Subcutaneous abdominal adipose tissue (tissue), 5 donors: Measurements from ENCODE around the gene STK39.

Experiments
- H3K27ac ChIP-seq: one replicate; pipeline ENCODE4 v1.7.0; 2013; ENCODE audit warnings: low read depth, mild to moderate bottlenecking, inconsistent platforms, low read length, moderate library complexity
- H3K27me3 ChIP-seq, 5 donors: one replicate each; pipeline ENCODE4 v1.7.0; 2013; ENCODE audit warnings: low read length in 5 of 5, inconsistent platforms in 1 of 5; ENCODE audit not compliant: control insufficient read depth in 5 of 5, insufficient read depth in 4 of 5
- H3K36me3 ChIP-seq, 5 donors: one replicate each; pipeline ENCODE4 v1.7.0; 2013; ENCODE audit warnings: low read length in 5 of 5; ENCODE audit not compliant: control insufficient read depth in 5 of 5, insufficient read depth in 5 of 5
- H3K4me1 ChIP-seq, 5 donors: one replicate each; pipeline ENCODE4 v1.7.0; 2013; ENCODE audit warnings: low read length in 5 of 5, mild to moderate bottlenecking in 3 of 5, moderate library complexity in 1 of 5; ENCODE audit not compliant: control insufficient read depth in 5 of 5, insufficient read depth in 5 of 5
- H3K4me3 ChIP-seq, 5 donors: one replicate each; pipeline ENCODE4 v1.7.0; 2013; ENCODE audit warnings: low read length in 5 of 5, low read depth in 1 of 5
- H3K9ac ChIP-seq, 5 donors: one replicate each; pipeline ENCODE4 v1.7.0; 2013; ENCODE audit warnings: low read length in 5 of 5, mild to moderate bottlenecking in 4 of 5, moderate library complexity in 3 of 5
- H3K9me3 ChIP-seq, 5 donors: one replicate each; pipeline ENCODE4 v1.7.0; 2013; ENCODE audit warnings: low read length in 5 of 5; ENCODE audit not compliant: control insufficient read depth in 5 of 5
- donor health status: healthy.
- donor health status: healthy.
- donor health status: healthy.
- donor health status: healthy.
- donor health status: healthy.

The STK39 gene

GRCh38 chr2:168231609-168232241 is 15.7 kb downstream of the STK39 start:
- H3K4me3 ChIP-seq: no peak overlapping the region
- H3K27me3 ChIP-seq: no peaks in the 10 kb centered on the region
- no peak overlapping the region for H3K9ac ChIP-seq
- H3K9me3 ChIP-seq: peaks cover 0 to 7% (median 5%) of the 10 kb centered on the region in 5 donors
- no peak overlapping the region for H3K27ac ChIP-seq
- H3K4me1 ChIP-seq: no peaks in the 10 kb centered on the region
- no peaks in the 10 kb centered on the region for H3K36me3 ChIP-seq

- H3K4me1 ChIP-seq: no peaks in the 10 kb centered on the region
- H3K27me3 ChIP-seq: no peaks in the 10 kb centered on the region
- H3K36me3 ChIP-seq: no peaks in the 10 kb centered on the region
- H3K27ac ChIP-seq: no peak overlapping the region
- no peak overlapping the region for H3K9ac ChIP-seq
- peaks cover 0 to 7% (median 5%) of the 10 kb centered on the region in 5 donors for H3K9me3 ChIP-seq
- no peak overlapping the region for H3K4me3 ChIP-seq
Measured at GRCh38 chr2:168230389-168230788, 17.0 kb downstream of the STK39 start.

- Histone ChIP-seq H3K27me3 (no peaks in the 10 kb centered on the region), H3K4me1 (no peaks in the 10 kb centered on the region), H3K27ac (no peak overlapping the region), H3K4me3 (no peak overlapping the region), H3K36me3 (no peaks in the 10 kb centered on the region), H3K9ac (no peak overlapping the region), H3K9me3 (no peaks in the 10 kb centered on the region)
Measured at GRCh38 chr2:168224346-168224745, 23.0 kb downstream of the STK39 start.

- no peaks in the 10 kb centered on the region for H3K4me1 ChIP-seq
- H3K36me3 ChIP-seq: no peaks in the 10 kb centered on the region
- no peak overlapping the region for H3K9ac ChIP-seq
- no peak overlapping the region for H3K4me3 ChIP-seq
- no peak overlapping the region for H3K27ac ChIP-seq
- no peaks in the 10 kb centered on the region for H3K27me3 ChIP-seq
- H3K9me3 ChIP-seq: no peaks in the 10 kb centered on the region
Measured at GRCh38 chr2:168222088-168222487, 25.3 kb downstream of the STK39 start.

- Histone ChIP-seq H3K9ac (no peak overlapping the region), H3K27ac (no peak overlapping the region), H3K36me3 (no peaks in the 10 kb centered on the region), H3K9me3 (no peaks in the 10 kb centered on the region), H3K4me1 (no peaks in the 10 kb centered on the region), H3K27me3 (no peaks in the 10 kb centered on the region), H3K4me3 (no peak overlapping the region)
Measured at GRCh38 chr2:168220965-168221819, 26.2 kb downstream of the STK39 start.

GRCh38 chr2:168217920-168218319 is 29.5 kb downstream of the STK39 start:
- Histone ChIP-seq H3K9ac (no peak overlapping the region), H3K27ac (no peak overlapping the region), H3K4me1 (peaks cover 0 to 10% (median 0%) of the 10 kb centered on the region in 5 donors)

GRCh38 chr2:168216351-168217005 is 30.9 kb downstream of the STK39 start:
- H3K27me3 ChIP-seq: no peaks in the 10 kb centered on the region
- H3K36me3 ChIP-seq: no peaks in the 10 kb centered on the region
- H3K9me3 ChIP-seq: no peaks in the 10 kb centered on the region
- H3K4me3 ChIP-seq: no peak overlapping the region
- H3K9ac ChIP-seq: no peak overlapping the region
- no peak overlapping the region for H3K27ac ChIP-seq
- H3K4me1 ChIP-seq: peaks cover 0 to 10% (median 2%) of the 10 kb centered on the region in 5 donors

More at GRCh38 chr2:168217920-168218319, 29.5 kb downstream of the STK39 start:
- no peaks in the 10 kb centered on the region for H3K9me3 ChIP-seq
- no peak overlapping the region for H3K4me3 ChIP-seq
- no peaks in the 10 kb centered on the region for H3K27me3 ChIP-seq
- H3K36me3 ChIP-seq: no peaks in the 10 kb centered on the region

GRCh38 chr2:168215813-168216212 is 31.6 kb downstream of the STK39 start:
- H3K4me3 ChIP-seq: no peak overlapping the region
- peaks cover 0 to 10% (median 5%) of the 10 kb centered on the region in 5 donors for H3K4me1 ChIP-seq
- H3K9me3 ChIP-seq: no peaks in the 10 kb centered on the region
- H3K27me3 ChIP-seq: no peaks in the 10 kb centered on the region
- H3K27ac ChIP-seq: no peak overlapping the region
- H3K9ac ChIP-seq: no peak overlapping the region
- no peaks in the 10 kb centered on the region for H3K36me3 ChIP-seq

- Histone ChIP-seq H3K9ac (no peak overlapping the region), H3K27ac (no peak overlapping the region), H3K4me1 (peaks cover 0 to 13% (median 9%) of the 10 kb centered on the region in 5 donors), H3K4me3 (no peak overlapping the region), H3K9me3 (no peaks in the 10 kb centered on the region), H3K36me3 (no peaks in the 10 kb centered on the region), H3K27me3 (no peaks in the 10 kb centered on the region)
Measured at GRCh38 chr2:168212866-168213265, 34.5 kb downstream of the STK39 start.

- Histone ChIP-seq H3K9me3 (no peaks in the 10 kb centered on the region), H3K9ac (no peak overlapping the region), H3K27ac (no peak overlapping the region), H3K4me1 (peaks cover 0 to 13% (median 9%) of the 10 kb centered on the region in 5 donors), H3K36me3 (no peaks in the 10 kb centered on the region), H3K27me3 (no peaks in the 10 kb centered on the region), H3K4me3 (no peak overlapping the region)
Measured at GRCh38 chr2:168212167-168212566, 35.2 kb downstream of the STK39 start.
